HEK293 (cell line): Measurements from ENCODE around the gene NOS1AP.

Experiments used
- CTCF ChIP-seq: fragments of 450-650 bp; formaldehyde crosslinking; IDR thresholded peaks from 2 replicates; pipeline ENCODE4 v1.5.1; 2016; ENCODE audit warnings: missing biosample characterization, missing genetic modification characterization
- INSM2 ChIP-seq: fragments of 450-650 bp; formaldehyde crosslinking; IDR thresholded peaks from 2 replicates; pipeline ENCODE4 v1.5.1; 2016; ENCODE audit warnings: missing biosample characterization, missing genetic modification characterization
- YY1 ChIP-seq: fragments of 450-650 bp; formaldehyde crosslinking; IDR thresholded peaks from 2 replicates; pipeline ENCODE4 v1.5.1; 2018; ENCODE audit warnings: missing biosample characterization, missing genetic modification characterization
- ZEB2 ChIP-seq: fragments of 450-650 bp; formaldehyde crosslinking; IDR thresholded peaks from 2 replicates; pipeline ENCODE4 v1.5.1; 2016; ENCODE audit warnings: missing biosample characterization, missing genetic modification characterization

- TF ChIP-seq CTCF (tag by site-specific recombination) (no peak), ZEB2 (tag by site-specific recombination) (no peak), YY1 (no peak), INSM2 (tag by site-specific recombination) (no peak)
Observed at GRCh38 chr1:162206300-162206699, 136.8 kb downstream of the NOS1AP start.
